Type B pancreatic cell (in vitro differentiated cells): Measurements from ENCODE around the gene FLCN. TPM values are rescaled to one million over a fixed set of nuclear protein-coding genes. Genes with fewer than 3 reads are reported as not detected.

ENCODE experiments used
- DNase-seq: peaks from one replicate; pipeline ENCODE4 v3.0.0; 2021; ENCODE audit warnings: mixed read lengths; ENCODE audit not compliant: unreplicated experiment; ENCODE audit errors: extremely low spot score
- H3K27ac Mint-ChIP-seq: 2 replicates; pipeline ENCODE4 v1.8.0; 2021; ENCODE audit warnings: mild to moderate bottlenecking, mixed read lengths
- H3K27me3 Mint-ChIP-seq: 2 replicates; pipeline ENCODE4 v1.8.0; 2021; ENCODE audit warnings: mixed read lengths
- H3K36me3 Mint-ChIP-seq: 2 replicates; pipeline ENCODE4 v1.8.0; 2021; ENCODE audit warnings: mixed read lengths
- H3K4me1 Mint-ChIP-seq: one replicate; pipeline ENCODE4 v1.8.0; 2021; ENCODE audit warnings: mixed read lengths; ENCODE audit not compliant: unreplicated experiment
- H3K4me3 Mint-ChIP-seq: 2 replicates; pipeline ENCODE4 v1.8.0; 2021; ENCODE audit warnings: mild to moderate bottlenecking, mixed read lengths
- H3K9me3 Mint-ChIP-seq: 2 replicates; pipeline ENCODE4 v1.8.0; 2021; ENCODE audit warnings: mixed read lengths
- total RNA-seq: library from RNA; stranded (reverse); gene quantifications from 2 replicates; pipeline ENCODE4 v1.2.1, GENCODE V29; 2021; ENCODE audit warnings: low replicate concordance
- TF ChIP-seq, protein P1 (sequence below): fragments of 200-600 bp; sonication (generic); conservative IDR thresholded peaks from 2 replicates; pipeline ENCODE4 v1.5.0; 2021; ENCODE audit warnings: antibody characterized with exemption, mild to moderate bottlenecking

FLCN gene
- total RNA-seq, 1 donor from 2014 or later, result 55.8 TPM

DNA sequence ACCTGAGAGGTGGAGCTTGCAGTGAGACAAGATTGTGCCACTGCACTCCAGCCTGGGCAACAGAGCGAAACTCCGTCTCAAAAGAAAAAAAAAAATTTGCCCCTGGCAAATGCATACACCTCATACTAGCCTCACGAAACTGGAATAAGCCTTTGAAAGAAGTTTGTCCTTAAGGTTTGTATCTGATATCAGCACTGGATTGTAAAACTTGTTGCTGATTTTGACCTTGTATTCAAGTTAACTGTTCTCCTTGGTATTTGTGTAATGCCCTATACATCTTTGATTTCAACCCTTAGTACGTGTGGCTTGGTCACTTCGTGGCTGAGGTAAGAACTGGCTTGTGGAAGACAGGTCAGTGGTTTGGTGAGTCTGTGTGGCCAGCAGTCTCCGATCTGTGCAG is 6.2 kb upstream of the FLCN start:
- Mint-ChIP-seq H3K27ac (no peak overlapping the region), H3K4me1 (no peaks in the 10 kb centered on the region), H3K4me3 (no peak overlapping the region), H3K27me3 (no peaks in the 10 kb centered on the region), H3K36me3 (no peaks in the 10 kb centered on the region), H3K9me3 (no peaks in the 10 kb centered on the region)
- TF ChIP-seq, protein P1, sequence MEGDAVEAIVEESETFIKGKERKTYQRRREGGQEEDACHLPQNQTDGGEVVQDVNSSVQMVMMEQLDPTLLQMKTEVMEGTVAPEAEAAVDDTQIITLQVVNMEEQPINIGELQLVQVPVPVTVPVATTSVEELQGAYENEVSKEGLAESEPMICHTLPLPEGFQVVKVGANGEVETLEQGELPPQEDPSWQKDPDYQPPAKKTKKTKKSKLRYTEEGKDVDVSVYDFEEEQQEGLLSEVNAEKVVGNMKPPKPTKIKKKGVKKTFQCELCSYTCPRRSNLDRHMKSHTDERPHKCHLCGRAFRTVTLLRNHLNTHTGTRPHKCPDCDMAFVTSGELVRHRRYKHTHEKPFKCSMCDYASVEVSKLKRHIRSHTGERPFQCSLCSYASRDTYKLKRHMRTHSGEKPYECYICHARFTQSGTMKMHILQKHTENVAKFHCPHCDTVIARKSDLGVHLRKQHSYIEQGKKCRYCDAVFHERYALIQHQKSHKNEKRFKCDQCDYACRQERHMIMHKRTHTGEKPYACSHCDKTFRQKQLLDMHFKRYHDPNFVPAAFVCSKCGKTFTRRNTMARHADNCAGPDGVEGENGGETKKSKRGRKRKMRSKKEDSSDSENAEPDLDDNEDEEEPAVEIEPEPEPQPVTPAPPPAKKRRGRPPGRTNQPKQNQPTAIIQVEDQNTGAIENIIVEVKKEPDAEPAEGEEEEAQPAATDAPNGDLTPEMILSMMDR, result no peak
- no peak for DNase-seq

DNA sequence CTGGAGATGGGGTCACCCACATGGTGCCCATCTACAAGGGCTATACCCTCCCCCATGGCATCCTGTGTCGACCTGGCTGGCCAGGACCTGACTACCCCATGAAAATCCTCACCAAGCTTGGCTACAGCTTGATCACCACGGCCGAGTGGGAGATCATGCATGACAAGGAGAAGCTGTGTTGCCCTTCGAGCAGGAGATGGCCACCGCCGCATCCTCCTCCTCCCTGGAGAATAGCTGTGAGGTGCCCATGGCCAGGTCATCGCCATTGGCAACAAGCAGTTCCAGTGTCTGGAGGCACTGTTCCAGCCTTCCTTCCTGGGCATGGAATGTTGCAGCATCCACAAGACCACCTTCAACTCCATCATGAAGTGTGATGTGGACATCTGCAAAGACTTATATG is 5.3 kb upstream of the FLCN start:
- H3K27me3 Mint-ChIP-seq, result no peaks in the 10 kb centered on the region
- H3K4me3 Mint-ChIP-seq, result no peak overlapping the region
- no peak overlapping the region for H3K27ac Mint-ChIP-seq
- no peaks in the 10 kb centered on the region for H3K9me3 Mint-ChIP-seq
- no peak for DNase-seq
- H3K4me1 Mint-ChIP-seq, result no peaks in the 10 kb centered on the region
- TF ChIP-seq, protein P1, result no peak
- H3K36me3 Mint-ChIP-seq, result no peaks in the 10 kb centered on the region

DNA sequence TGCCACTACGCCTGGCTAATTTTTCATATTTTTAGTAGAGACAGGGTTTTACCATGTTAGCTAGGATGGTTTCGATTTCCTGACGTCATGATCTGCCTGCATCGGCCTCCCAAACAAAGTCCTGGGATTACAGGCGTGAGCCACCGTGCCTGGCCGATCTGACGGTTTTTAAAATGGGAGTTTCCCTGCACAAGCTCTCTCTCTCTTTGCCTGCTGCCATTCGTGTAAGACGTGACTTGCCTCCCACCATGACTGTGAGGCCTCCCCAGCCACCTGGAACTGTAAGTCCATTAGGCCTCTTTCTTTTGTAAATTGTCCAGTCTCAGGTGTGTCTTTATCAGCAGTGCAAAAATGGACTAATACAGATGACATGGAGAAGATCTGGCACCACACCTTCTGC is 4.7 kb upstream of the FLCN start:
- Mint-ChIP-seq H3K9me3 (no peaks in the 10 kb centered on the region), H3K27ac (no peak overlapping the region), H3K4me1 (no peaks in the 10 kb centered on the region), H3K4me3 (no peak overlapping the region), H3K36me3 (no peaks in the 10 kb centered on the region), H3K27me3 (no peaks in the 10 kb centered on the region)
- no peak for DNase-seq
- TF ChIP-seq, protein P1, result no peak

DNA sequence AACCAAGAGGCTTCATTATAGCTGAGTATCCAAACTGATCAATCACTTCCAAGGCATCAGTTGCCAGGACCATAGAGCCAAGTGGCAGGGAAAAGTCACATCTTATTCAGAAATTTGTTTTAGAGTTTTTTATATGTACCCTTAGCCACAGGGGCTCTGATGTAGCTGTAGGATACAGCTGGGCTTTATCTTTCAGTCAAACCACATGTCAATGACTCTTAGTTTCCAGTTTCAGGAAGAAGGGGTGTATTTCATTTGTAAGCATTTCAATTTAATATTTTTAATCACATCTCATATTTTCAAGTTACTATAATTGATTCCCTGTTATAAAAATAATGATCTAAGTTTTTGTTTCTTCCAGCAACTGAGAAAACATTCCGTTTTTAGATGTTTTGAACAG is 2.9 kb upstream of the FLCN start:
- Mint-ChIP-seq H3K4me1 (peaks cover 16% of the 10 kb centered on the region), H3K27ac (no peak overlapping the region), H3K9me3 (no peaks in the 10 kb centered on the region), H3K4me3 (peak overlapping the region; percentile 76), H3K36me3 (no peaks in the 10 kb centered on the region), H3K27me3 (no peaks in the 10 kb centered on the region)
- TF ChIP-seq, protein P1, result no peak
- no peak for DNase-seq

DNA sequence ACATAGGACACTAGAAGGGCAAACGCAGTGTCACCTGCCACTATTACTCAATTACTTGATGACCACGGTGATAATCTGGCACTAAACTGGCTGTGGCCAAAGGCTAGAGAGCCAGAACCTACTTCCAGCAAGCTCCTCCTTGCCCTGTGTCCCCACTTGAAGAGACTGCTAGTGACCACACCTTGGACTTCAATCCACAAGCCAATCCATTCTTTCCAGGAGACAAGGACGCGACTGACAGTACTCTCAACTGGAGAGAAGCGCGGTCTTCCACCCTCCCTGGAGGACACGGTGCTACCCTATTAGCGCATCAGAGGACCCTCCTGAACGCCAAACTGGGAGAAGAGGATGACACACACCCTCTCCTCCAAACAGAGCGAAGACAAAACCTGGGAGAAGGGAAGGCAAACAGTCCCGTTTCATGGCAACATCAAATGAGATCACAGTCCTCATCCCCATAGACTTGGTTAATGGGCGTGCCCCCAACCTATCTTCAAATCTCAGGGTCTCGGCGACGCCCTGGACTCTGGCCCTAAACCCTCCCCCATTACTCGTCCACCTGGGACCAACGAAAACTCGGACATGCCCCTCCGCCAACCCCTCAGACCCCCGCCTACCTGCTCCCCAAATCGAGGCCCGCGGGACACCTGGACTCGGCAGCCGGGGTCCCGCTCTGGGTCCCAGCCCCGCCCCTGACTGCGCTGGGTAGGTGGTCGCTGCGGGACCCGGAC is 508 bp downstream of the FLCN start:
- Mint-ChIP-seq H3K4me3 (peak overlapping the region; percentile 99), H3K36me3 (no peaks in the 10 kb centered on the region), H3K9me3 (no peaks in the 10 kb centered on the region), H3K27me3 (no peaks in the 10 kb centered on the region), H3K4me1 (peaks cover 16% of the 10 kb centered on the region), H3K27ac (peak overlapping the region; percentile 99)
- TF ChIP-seq, protein P1, result no peak
- DNase-seq, result no peak
